GM18909 (cell line): Measurements from ENCODE around the gene SLC6A6.

Source experiments
- ATAC-seq: cut with Tn5 transposase; IDR thresholded peaks from one replicate; pipeline ENCODE4 v1.9.1; 2021; ENCODE audit warnings: mild to moderate bottlenecking; ENCODE audit not compliant: unreplicated experiment, poor library complexity

SLC6A6 gene

GRCh38 chr3:14402304-14402811 is at the start of gene SLC6A6:
Gene SLC6A6, plus strand, starts transcription at chr3:14402606. Its CDS starts 41,029 bp downstream, at chr3:14443635.
- peak; percentile 77 for ATAC-seq

GRCh38 chr3:14353502-14353901 is 48.9 kb upstream of the SLC6A6 start:
- ATAC-seq = no peak

GRCh38 chr3:14357463-14357862 is 44.9 kb upstream of the SLC6A6 start:
- no peak for ATAC-seq

- ATAC-seq = no peak
Measured at GRCh38 chr3:14358426-14359211, 43.8 kb upstream of the SLC6A6 start.

- ATAC-seq = no peak
Measured at GRCh38 chr3:14359348-14359747, 43.1 kb upstream of the SLC6A6 start.

- no peak for ATAC-seq
Measured at GRCh38 chr3:14360123-14360881, 42.1 kb upstream of the SLC6A6 start.

- no peak for ATAC-seq
Measured at GRCh38 chr3:14361068-14361677, 41.2 kb upstream of the SLC6A6 start.

- no peak for ATAC-seq
Measured at GRCh38 chr3:14362890-14363289, 39.5 kb upstream of the SLC6A6 start.

GRCh38 chr3:14363379-14363778 is 39.0 kb upstream of the SLC6A6 start:
- no peak for ATAC-seq

- ATAC-seq = no peak
Measured at GRCh38 chr3:14363991-14364390, 38.4 kb upstream of the SLC6A6 start.

GRCh38 chr3:14364580-14365292 is 37.7 kb upstream of the SLC6A6 start:
- ATAC-seq = no peak

- ATAC-seq = no peak
Measured at GRCh38 chr3:14366248-14366647, 36.2 kb upstream of the SLC6A6 start.

GRCh38 chr3:14366915-14367823 is 35.2 kb upstream of the SLC6A6 start:
- no peak for ATAC-seq

GRCh38 chr3:14368146-14368545 is 34.3 kb upstream of the SLC6A6 start:
- no peak for ATAC-seq

- no peak for ATAC-seq
Measured at GRCh38 chr3:14368885-14369284, 33.5 kb upstream of the SLC6A6 start.

- no peak for ATAC-seq
Measured at GRCh38 chr3:14369675-14370669, 32.4 kb upstream of the SLC6A6 start.

GRCh38 chr3:14370720-14371572 is 31.5 kb upstream of the SLC6A6 start:
- ATAC-seq = no peak
